NCI-H146 treated with DMSO at 0.1 percent for 48 hours (cell line): Measurements from ENCODE around the gene LRRC36.
"Not testable (repeated sequence)": the region's sequence is repeated elsewhere in the genome, so short reads cannot be mapped to it uniquely, and the experiment has no call there.

Experiments
- DNase-seq: peaks from one replicate; lab custom pipeline; 2025; ENCODE audit not compliant: unreplicated experiment; lab: John Stamatoyannopoulos, UW

The LRRC36 gene

GRCh38 chr16:67399749-67400704 is 73.4 kb downstream of the LRRC36 start:
- peak; percentile 38 for DNase-seq

GRCh38 chr16:67400901-67401300 is 74.3 kb downstream of the LRRC36 start:
- no peak for DNase-seq

GRCh38 chr16:67403976-67404555 is 77.5 kb downstream of the LRRC36 start:
- DNase-seq: no peak

- no peak for DNase-seq
These were observed 78.2 kb downstream of the LRRC36 start for GRCh38 chr16:67404740-67405226.

GRCh38 chr16:67405336-67405735 is 78.7 kb downstream of the LRRC36 start:
- DNase-seq: no peak

GRCh38 chr16:67406111-67406971 is 79.7 kb downstream of the LRRC36 start:
- DNase-seq: no peak

GRCh38 chr16:67407176-67407787 is 80.7 kb downstream of the LRRC36 start:
- DNase-seq: no peak

GRCh38 chr16:67407788-67408452 is 81.3 kb downstream of the LRRC36 start:
- DNase-seq: no peak

GRCh38 chr16:67409631-67410030 is 83.0 kb downstream of the LRRC36 start:
- DNase-seq: no peak

- DNase-seq: no peak
These were observed 84.7 kb downstream of the LRRC36 start for GRCh38 chr16:67411339-67411738.

GRCh38 chr16:67412294-67412693 is 85.7 kb downstream of the LRRC36 start:
- DNase-seq: no peak

- no peak for DNase-seq
These were observed 87.6 kb downstream of the LRRC36 start for GRCh38 chr16:67413978-67414911.

- not testable (repeated sequence) for DNase-seq
These were observed 88.8 kb downstream of the LRRC36 start for GRCh38 chr16:67415421-67415820.

- DNase-seq: peak; percentile 6
These were observed 89.5 kb downstream of the LRRC36 start, which contains the start of gene ZDHHC1 for GRCh38 chr16:67415872-67416793. ZDHHC1 (minus strand) TSS chr16:67416477; CDS start chr16:67407775, 8,702 bp downstream.

GRCh38 chr16:67417333-67418061 is 90.9 kb downstream of the LRRC36 start:
- DNase-seq: no peak

GRCh38 chr16:67419502-67419901 is 92.9 kb downstream of the LRRC36 start:
- DNase-seq: no peak

GRCh38 chr16:67419931-67420330 is 93.3 kb downstream of the LRRC36 start:
- DNase-seq: no peak
